ENCODE data around the gene TSHB.

Gene TSHB
- long read RNA-seq, result 0 reads

- H3K27ac ChIP-seq (replicated peaks), result no peak within 1 kb of the TSS
- TF ChIP-seq POLR2AphosphoS5 (IDR thresholded peaks at IDR 0.05; ENCODE audit: low read depth), result no peak
- TF ChIP-seq CTCF (IDR thresholded peaks at IDR 0.05; ENCODE audit: insufficient read depth, low read length), result no peak
- TF ChIP-seq GABPA (IDR thresholded peaks at IDR 0.05; ENCODE audit: low read depth), result no peak
- TF ChIP-seq REST (IDR thresholded peaks at IDR 0.05; ENCODE audit: insufficient replicate concordance, low read depth), result no peak
- TF ChIP-seq SPI1 (IDR thresholded peaks at IDR 0.05; ENCODE audit: borderline replicate concordance, low read depth), result no peak
- no peak within 1 kb of the TSS for H3K4me3 ChIP-seq (replicated peaks; ENCODE audit: insufficient read depth, low read length)
- DNase-seq (ENCODE audit: low read depth in 1 of 2, low spot score in 1 of 2), result no peak
- H3K27me3 ChIP-seq (ENCODE audit: insufficient read depth, poor library complexity, severe bottlenecking), result no peaks in the 10 kb centered on the region
These were observed at the start of gene TSHB for GRCh38 chr1:115029526-115029925. TSHB (plus strand) TSS chr1:115029826; CDS start chr1:115033363, 3,537 bp downstream.

GRCh38 chr1:114982251-114982650 is 47.4 kb upstream of the TSHB start:
- Histone ChIP-seq H3K27me3 (ENCODE audit: insufficient read depth, poor library complexity, severe bottlenecking) (no peaks in the 10 kb centered on the region), H3K27ac (replicated peaks) (no peak overlapping the region), H3K4me3 (replicated peaks; ENCODE audit: insufficient read depth, low read length) (no peak overlapping the region)
- TF ChIP-seq POLR2AphosphoS5 (IDR thresholded peaks at IDR 0.05; ENCODE audit: low read depth) (no peak), GABPA (IDR thresholded peaks at IDR 0.05; ENCODE audit: low read depth) (no peak), REST (IDR thresholded peaks at IDR 0.05; ENCODE audit: insufficient replicate concordance, low read depth) (no peak), SPI1 (IDR thresholded peaks at IDR 0.05; ENCODE audit: borderline replicate concordance, low read depth) (no peak), CTCF (IDR thresholded peaks at IDR 0.05; ENCODE audit: insufficient read depth, low read length) (no peak)
- no peak for DNase-seq (ENCODE audit: low read depth in 1 of 2, low spot score in 1 of 2)

- no peak for DNase-seq (ENCODE audit: low read depth in 1 of 2, low spot score in 1 of 2)
- Histone ChIP-seq H3K27ac (replicated peaks) (no peak overlapping the region), H3K4me3 (replicated peaks; ENCODE audit: insufficient read depth, low read length) (no peak overlapping the region), H3K27me3 (ENCODE audit: insufficient read depth, poor library complexity, severe bottlenecking) (no peaks in the 10 kb centered on the region)
- TF ChIP-seq REST (IDR thresholded peaks at IDR 0.05; ENCODE audit: insufficient replicate concordance, low read depth), result no peak
These were observed 43.3 kb upstream of the TSHB start for GRCh38 chr1:114986286-114986685.

- Histone ChIP-seq H3K4me3 (replicated peaks; ENCODE audit: insufficient read depth, low read length) (no peak overlapping the region), H3K27ac (replicated peaks) (no peak overlapping the region), H3K27me3 (ENCODE audit: insufficient read depth, poor library complexity, severe bottlenecking) (no peaks in the 10 kb centered on the region)
- no peak for TF ChIP-seq CTCF (IDR thresholded peaks at IDR 0.05; ENCODE audit: insufficient read depth, low read length)
- no peak for TF ChIP-seq REST (IDR thresholded peaks at IDR 0.05; ENCODE audit: insufficient replicate concordance, low read depth)
- no peak for TF ChIP-seq SPI1 (IDR thresholded peaks at IDR 0.05; ENCODE audit: borderline replicate concordance, low read depth)
- TF ChIP-seq POLR2AphosphoS5 (IDR thresholded peaks at IDR 0.05; ENCODE audit: low read depth), result no peak
- TF ChIP-seq GABPA (IDR thresholded peaks at IDR 0.05; ENCODE audit: low read depth), result no peak
- no peak for DNase-seq (ENCODE audit: low read depth in 1 of 2, low spot score in 1 of 2)
These were observed 41.5 kb upstream of the TSHB start for GRCh38 chr1:114988095-114988494.
